Erythroblast (primary cell): ENCODE data around the gene KIAA0825.
"Not testable (repeated sequence)": the region's sequence is repeated elsewhere in the genome, so short reads cannot be mapped to it uniquely, and the experiment has no call there.

Source experiments
- DNase-seq, 2 experiments: peaks; one replicate each; lab custom pipeline; 2025; lab: John Stamatoyannopoulos, UW
- GATA1 ChIP-seq: IDR thresholded peaks from 2 replicates; pipeline ENCODE4 v1.6.1; 2011; ENCODE audit warnings: low read depth, mild to moderate bottlenecking, control low read depth, low read length, moderate library complexity
- POLR2A ChIP-seq: IDR thresholded peaks from 2 replicates; pipeline ENCODE4 v1.6.1; 2011; ENCODE audit warnings: mild to moderate bottlenecking, low read length

KIAA0825 gene

GRCh38 chr5:94168151-94168550, 450.3 kb downstream of the KIAA0825 start:
- no peak for DNase-seq
- no peak for TF ChIP-seq GATA1
- TF ChIP-seq POLR2A, result no peak

- TF ChIP-seq POLR2A, result no peak
- TF ChIP-seq GATA1, result no peak
- DNase-seq, result no peak
Measured at GRCh38 chr5:94161801-94162200, 456.6 kb downstream of the KIAA0825 start.

GRCh38 chr5:94159144-94159543, 459.3 kb downstream of the KIAA0825 start:
- no peak for DNase-seq
- TF ChIP-seq GATA1 (no peak), POLR2A (no peak)

GRCh38 chr5:94157704-94158539, 460.5 kb downstream of the KIAA0825 start:
- TF ChIP-seq GATA1 (no peak), POLR2A (no peak)
- peak; percentile 4 to 17 for DNase-seq

GRCh38 chr5:94154672-94155071, 463.7 kb downstream of the KIAA0825 start:
- TF ChIP-seq GATA1 (no peak), POLR2A (no peak)
- DNase-seq, result no peak

GRCh38 chr5:94153736-94154450, 464.5 kb downstream of the KIAA0825 start:
- no peak for TF ChIP-seq GATA1
- no peak for DNase-seq

- not testable (repeated sequence) for DNase-seq
Measured at GRCh38 chr5:94143621-94144020, 474.8 kb downstream of the KIAA0825 start.

GRCh38 chr5:94140300-94140699, 478.1 kb downstream of the KIAA0825 start:
- TF ChIP-seq POLR2A (no peak), GATA1 (no peak)
- DNase-seq, result no peak

GRCh38 chr5:94130077-94130476, 488.3 kb downstream of the KIAA0825 start:
- no peak for DNase-seq
- TF ChIP-seq GATA1, result no peak

- no peak for DNase-seq
- no peak for TF ChIP-seq POLR2A
- TF ChIP-seq GATA1, result no peak
Measured at GRCh38 chr5:94125107-94125506, 493.3 kb downstream of the KIAA0825 start.

- DNase-seq, result not testable (repeated sequence)
Measured at GRCh38 chr5:94116317-94116716, 502.1 kb downstream of the KIAA0825 start.

- TF ChIP-seq GATA1 (no peak), POLR2A (no peak)
- no peak for DNase-seq
Measured at GRCh38 chr5:94113087-94113486, 505.3 kb downstream of the KIAA0825 start.

- DNase-seq, result peak; percentile 96 to 98
- TF ChIP-seq GATA1 (no peak), POLR2A (peak; percentile 81)
Measured at GRCh38 chr5:94111209-94112004, 507.0 kb downstream of the KIAA0825 start.
